SK-N-SH (cell line): Measurements from ENCODE around the gene MYH15. TPM values are rescaled to one million over a fixed set of nuclear protein-coding genes. Genes with fewer than 3 reads are reported as not detected.

Source experiments
- CTCF ChIA-PET: fragments of 300-600, 350-600 bp; formaldehyde crosslinking; extraction: SDS; loops from one replicate; lab custom pipeline; 2021; lab: Yijun Ruan, JAX
- POLR2A ChIA-PET: fragments of 350-600 bp; sonication (Branson Sonifier 250); formaldehyde crosslinking; extraction: SDS; loops from one replicate; lab custom pipeline; 2020; ENCODE audit warnings: antibody characterized with exemption, inconsistent platforms; lab: Yijun Ruan, JAX
- DNase-seq: peaks from one replicate; pipeline ENCODE4 v3.0.0; 2012
- H2AFZ ChIP-seq: fragments of 200-600 bp; sonication (generic); 2 replicates; pipeline ENCODE4 v1.8.1; 2016; ENCODE audit warnings: antibody characterized with exemption, mild to moderate bottlenecking, low read depth
- H3F3A ChIP-seq: fragments of 200-600 bp; sonication (generic); replicated peaks from 2 replicates; pipeline ENCODE3; 2016; ENCODE audit warnings: antibody characterized with exemption, mild to moderate bottlenecking; ENCODE audit not compliant: insufficient read depth
- H3K27ac ChIP-seq, 2 experiments: fragments of 200-500 bp in 1 of 2; fragments of 200-600 bp in 1 of 2; sonication (Bioruptor generic) in 1 of 2; sonication (generic), shearing (Covaris generic) in 1 of 2; 2 replicates each; pipeline versions ENCODE4 v1.5.1 to v1.6.1; 2014 to 2016; ENCODE audit warnings: low read depth in 2 of 2, inconsistent platforms in 1 of 2, low read length in 1 of 2, mild to moderate bottlenecking in 1 of 2, mixed read lengths in 1 of 2
- H3K27me3 ChIP-seq: fragments of 200-600 bp; sonication (generic), shearing (Covaris generic); 2 replicates; pipeline ENCODE4 v1.6.1; 2016; ENCODE audit warnings: mixed run types; ENCODE audit not compliant: insufficient read depth
- H3K36me3 ChIP-seq, 2 experiments: fragments of 200-500 bp in 1 of 2; fragments of 200-600 bp in 1 of 2; sonication (Bioruptor generic) in 1 of 2; sonication (generic) in 1 of 2; replicated peaks in 1 of 2; 2 replicates each; pipeline versions ENCODE3 to v1.5.1; 2014 to 2016; ENCODE audit warnings: low read length in 1 of 2, mild to moderate bottlenecking in 1 of 2; ENCODE audit not compliant: insufficient read depth in 2 of 2, control insufficient read depth in 1 of 2
- H3K4me1 ChIP-seq, 2 experiments: fragments of 200-500 bp in 1 of 2; fragments of 200-600 bp in 1 of 2; sonication (Bioruptor generic) in 1 of 2; sonication (generic), shearing (Covaris generic) in 1 of 2; 2 replicates each; pipeline versions ENCODE4 v1.5.1 to v1.6.1; 2014 to 2016; ENCODE audit warnings: low read depth in 1 of 2, low read length in 1 of 2, mixed run types in 1 of 2; ENCODE audit not compliant: insufficient read depth in 2 of 2, control insufficient read depth in 1 of 2
- H3K4me2 ChIP-seq: fragments of 200-600 bp; sonication (generic), shearing (Covaris generic); 2 replicates; pipeline ENCODE4 v1.6.1; 2017; ENCODE audit warnings: mixed run types
- H3K4me3 ChIP-seq, 2 experiments: fragments of 200-500 bp in 1 of 2; fragments of 200-600 bp in 1 of 2; sonication (Bioruptor generic) in 1 of 2; sonication (generic), shearing (Covaris generic) in 1 of 2; 2 replicates each; pipeline versions ENCODE4 v1.5.1 to v1.8.1; 2014 to 2016; ENCODE audit warnings: low read depth in 2 of 2, inconsistent platforms in 1 of 2, low read length in 1 of 2, mild to moderate bottlenecking in 1 of 2, mixed read lengths in 1 of 2, moderate library complexity in 1 of 2
- H3K79me2 ChIP-seq: fragments of 200-600 bp; sonication (generic); 2 replicates; pipeline ENCODE4 v1.8.1; 2017; ENCODE audit warnings: mild to moderate bottlenecking; ENCODE audit not compliant: insufficient read depth
- H3K9ac ChIP-seq: fragments of 200-600 bp; sonication (generic); 2 replicates; pipeline ENCODE4 v1.6.1; 2017; ENCODE audit warnings: mixed run types
- H3K9me2 ChIP-seq: fragments of 200-600 bp; sonication (generic); 2 replicates; pipeline ENCODE4 v1.6.1; 2017; ENCODE audit warnings: mixed run types
- H3K9me3 ChIP-seq: fragments of 200-600 bp; sonication (generic); 2 replicates; pipeline ENCODE4 v1.6.1; 2017; ENCODE audit warnings: mixed run types, mild to moderate bottlenecking, moderate library complexity
- H4K20me1 ChIP-seq: fragments of 200-600 bp; sonication (generic); 2 replicates; pipeline ENCODE4 v1.6.1; 2017; ENCODE audit warnings: mild to moderate bottlenecking, mixed run types; ENCODE audit not compliant: insufficient read depth
- CHD2 ChIP-seq: fragments of 150-350 bp; IDR thresholded peaks from 2 replicates; pipeline ENCODE4 v1.6.1; 2018; ENCODE audit warnings: low read length; ENCODE audit not compliant: partially characterized antibody
- ELF1 ChIP-seq: IDR thresholded peaks from 2 replicates; pipeline ENCODE4 v1.4.0; 2012
- FOXM1 ChIP-seq: IDR thresholded peaks from 2 replicates; pipeline ENCODE4 v1.4.0; 2012; ENCODE audit warnings: low read depth, mild to moderate bottlenecking
- GATA2 ChIP-seq: sonication (generic); formaldehyde crosslinking; IDR thresholded peaks from 2 replicates; pipeline ENCODE4 v1.5.0; 2020; ENCODE audit warnings: mild to moderate bottlenecking, missing genetic modification reagents
- MEF2A ChIP-seq: IDR thresholded peaks from 2 replicates; pipeline ENCODE4 v1.4.0; 2012; ENCODE audit warnings: low read depth, borderline replicate concordance
- NFIC ChIP-seq: IDR thresholded peaks from 2 replicates; pipeline ENCODE4 v1.4.0; 2012; ENCODE audit warnings: borderline replicate concordance
- RCOR1 ChIP-seq: fragments of 150-350 bp; IDR thresholded peaks from 2 replicates; pipeline ENCODE4 v1.6.1; 2017; ENCODE audit warnings: antibody characterized with exemption, low read length
- RFX5 ChIP-seq: IDR thresholded peaks from 2 replicates; pipeline ENCODE4 v1.6.1; 2012; ENCODE audit warnings: mild to moderate bottlenecking, improper control_type of control experiment, low read length
- RXRA ChIP-seq: IDR thresholded peaks from 2 replicates; pipeline ENCODE4 v1.4.0; 2012; ENCODE audit warnings: low read depth, mild to moderate bottlenecking, borderline replicate concordance
- SMC3 ChIP-seq: IDR thresholded peaks from 2 replicates; pipeline ENCODE4 v1.6.1; 2012; ENCODE audit warnings: low read depth, low read length, improper control_type of control experiment
- TAF1 ChIP-seq: IDR thresholded peaks from 2 replicates; pipeline ENCODE4 v1.6.1; 2012; ENCODE audit warnings: low read depth, mild to moderate bottlenecking, low read length, moderate library complexity, borderline replicate concordance
- TCF12 ChIP-seq: IDR thresholded peaks from 2 replicates; pipeline ENCODE4 v1.4.0; 2012
- ZBTB33 ChIP-seq: IDR thresholded peaks from 2 replicates; pipeline ENCODE4 v1.4.0; 2012; ENCODE audit warnings: low read depth, borderline replicate concordance
- WGBS: methylation state at CpG from one replicate; pipeline ENCODE4 v1.1.6; 2017; ENCODE audit warnings: low lambda C conversion rate; 5-methylcytosine and 5-hydroxymethylcytosine counted together
- polyA plus RNA-seq, 3 experiments: library from polyadenylated mRNA; depleted of rRNA; stranded (reverse); fragments of >200 nt; gene quantifications; 2 replicates each; pipeline ENCODE4 v1.2.3, GENCODE V29; 2012
- TF ChIP-seq, protein P1 (sequence below): fragments of 150-350 bp; IDR thresholded peaks from 2 replicates; pipeline ENCODE4 v1.6.1; 2017; ENCODE audit warnings: antibody characterized with exemption, low read length, low read depth, borderline replicate concordance
- TF ChIP-seq, protein P2 (sequence below): IDR thresholded peaks from 2 replicates; pipeline ENCODE4 v1.4.0; 2012; ENCODE audit warnings: low read depth, borderline replicate concordance
- TF ChIP-seq, protein P3 (sequence below): fragments of 150-350 bp; IDR thresholded peaks from 2 replicates; pipeline ENCODE4 v1.6.1; 2016; ENCODE audit warnings: mild to moderate bottlenecking, low read depth, low read length

MYH15 gene
- polyA plus RNA-seq, 1 of the 3 experiments (the other 2 are of a cell fraction), result 2.1 TPM

- Histone ChIP-seq H4K20me1 (no peaks in the 10 kb centered on the region), H3K79me2 (no peaks in the 10 kb centered on the region), H3K4me2 (no peak overlapping the region), H3F3A (peaks cover 18% of the 10 kb centered on the region), H3K4me1 (peaks cover 18 to 21% of the 10 kb centered on the region in 2 experiments), H3K9me3 (no peaks in the 10 kb centered on the region), H3K9ac (no peak overlapping the region), H3K9me2 (no peaks in the 10 kb centered on the region), H3K4me3 (no peak overlapping the region), H3K27ac (no peak overlapping the region; a peak in 1 of 4 replicates), H2AFZ (no peak overlapping the region), H3K36me3 (no peaks in the 10 kb centered on the region), H3K27me3 (no peaks in the 10 kb centered on the region)
- WGBS, result 91% methylated on average over 3 of the region's 3 CpGs
- no peak for DNase-seq
- TF ChIP-seq FOXM1 (no peak), SMC3 (no peak), RXRA (no peak), NFIC (no peak), TAF1 (no peak), GATA2 (CRISPR knock-in tag) (no peak), RFX5 (no peak), RCOR1 (no peak), ELF1 (no peak), MEF2A (no peak), TCF12 (no peak), CHD2 (no peak), ZBTB33 (no peak)
- TF ChIP-seq, protein P1, sequence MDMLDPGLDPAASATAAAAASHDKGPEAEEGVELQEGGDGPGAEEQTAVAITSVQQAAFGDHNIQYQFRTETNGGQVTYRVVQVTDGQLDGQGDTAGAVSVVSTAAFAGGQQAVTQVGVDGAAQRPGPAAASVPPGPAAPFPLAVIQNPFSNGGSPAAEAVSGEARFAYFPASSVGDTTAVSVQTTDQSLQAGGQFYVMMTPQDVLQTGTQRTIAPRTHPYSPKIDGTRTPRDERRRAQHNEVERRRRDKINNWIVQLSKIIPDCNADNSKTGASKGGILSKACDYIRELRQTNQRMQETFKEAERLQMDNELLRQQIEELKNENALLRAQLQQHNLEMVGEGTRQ, result no peak
- TF ChIP-seq, protein P2, sequence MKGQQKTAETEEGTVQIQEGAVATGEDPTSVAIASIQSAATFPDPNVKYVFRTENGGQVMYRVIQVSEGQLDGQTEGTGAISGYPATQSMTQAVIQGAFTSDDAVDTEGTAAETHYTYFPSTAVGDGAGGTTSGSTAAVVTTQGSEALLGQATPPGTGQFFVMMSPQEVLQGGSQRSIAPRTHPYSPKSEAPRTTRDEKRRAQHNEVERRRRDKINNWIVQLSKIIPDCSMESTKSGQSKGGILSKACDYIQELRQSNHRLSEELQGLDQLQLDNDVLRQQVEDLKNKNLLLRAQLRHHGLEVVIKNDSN, result no peak
- TF ChIP-seq, protein P3, sequence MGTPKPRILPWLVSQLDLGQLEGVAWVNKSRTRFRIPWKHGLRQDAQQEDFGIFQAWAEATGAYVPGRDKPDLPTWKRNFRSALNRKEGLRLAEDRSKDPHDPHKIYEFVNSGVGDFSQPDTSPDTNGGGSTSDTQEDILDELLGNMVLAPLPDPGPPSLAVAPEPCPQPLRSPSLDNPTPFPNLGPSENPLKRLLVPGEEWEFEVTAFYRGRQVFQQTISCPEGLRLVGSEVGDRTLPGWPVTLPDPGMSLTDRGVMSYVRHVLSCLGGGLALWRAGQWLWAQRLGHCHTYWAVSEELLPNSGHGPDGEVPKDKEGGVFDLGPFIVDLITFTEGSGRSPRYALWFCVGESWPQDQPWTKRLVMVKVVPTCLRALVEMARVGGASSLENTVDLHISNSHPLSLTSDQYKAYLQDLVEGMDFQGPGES, result no peak
- ChIA-PET CTCF (interaction anchor here (0.9 to 11.8 kb wide), 3 partner anchors 7 to 429 kb away, joined by 3 to 233 read pairs (median 42); no protein-coding TSS in a partner anchor), POLR2A (no interaction called here)
These were observed 25.2 kb downstream of the MYH15 start for GRCh38 chr3:108485146-108485545.
